ENCODE data around the gene HS6ST3.

- TF ChIP-seq, protein P1, sequence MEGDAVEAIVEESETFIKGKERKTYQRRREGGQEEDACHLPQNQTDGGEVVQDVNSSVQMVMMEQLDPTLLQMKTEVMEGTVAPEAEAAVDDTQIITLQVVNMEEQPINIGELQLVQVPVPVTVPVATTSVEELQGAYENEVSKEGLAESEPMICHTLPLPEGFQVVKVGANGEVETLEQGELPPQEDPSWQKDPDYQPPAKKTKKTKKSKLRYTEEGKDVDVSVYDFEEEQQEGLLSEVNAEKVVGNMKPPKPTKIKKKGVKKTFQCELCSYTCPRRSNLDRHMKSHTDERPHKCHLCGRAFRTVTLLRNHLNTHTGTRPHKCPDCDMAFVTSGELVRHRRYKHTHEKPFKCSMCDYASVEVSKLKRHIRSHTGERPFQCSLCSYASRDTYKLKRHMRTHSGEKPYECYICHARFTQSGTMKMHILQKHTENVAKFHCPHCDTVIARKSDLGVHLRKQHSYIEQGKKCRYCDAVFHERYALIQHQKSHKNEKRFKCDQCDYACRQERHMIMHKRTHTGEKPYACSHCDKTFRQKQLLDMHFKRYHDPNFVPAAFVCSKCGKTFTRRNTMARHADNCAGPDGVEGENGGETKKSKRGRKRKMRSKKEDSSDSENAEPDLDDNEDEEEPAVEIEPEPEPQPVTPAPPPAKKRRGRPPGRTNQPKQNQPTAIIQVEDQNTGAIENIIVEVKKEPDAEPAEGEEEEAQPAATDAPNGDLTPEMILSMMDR (IDR thresholded peaks at IDR 0.05; ENCODE audit: low read length), result no peak
- TF ChIP-seq EZH2 (IDR thresholded peaks at IDR 0.05; ENCODE audit: borderline replicate concordance, low read length), result no peak
These were observed 298.7 kb downstream of the HS6ST3 start for GRCh38 chr13:96388598-96388997.

Measured in OCI-LY1 (cell line).